Esophagus squamous epithelium (tissue), 4 donors: ENCODE results near the gene CEP170B.

Source experiments
- CTCF ChIP-seq, 6 experiments: fragments of 450-650 bp in 4 of 6; fragments of 200-600 bp in 2 of 6; sonication (generic) in 2 of 6; IDR thresholded peaks; one replicate each; pipeline ENCODE4 v1.5.1; 2016 to 2019; ENCODE audit warnings: antibody characterized with exemption in 6 of 6, mild to moderate bottlenecking in 4 of 6, moderate library complexity in 4 of 6
- POLR2A ChIP-seq, 4 donors: fragments of 450-650 bp; IDR thresholded peaks; one replicate each; pipeline ENCODE4 v1.6.1; 2017; ENCODE audit warnings: antibody characterized with exemption in 4 of 4, mild to moderate bottlenecking in 4 of 4, moderate library complexity in 3 of 4

- no peak for TF ChIP-seq CTCF (IDR thresholded peaks at IDR 0.05)
- no peak for TF ChIP-seq POLR2A (IDR thresholded peaks at IDR 0.05)
Observed at GRCh38 chr14:104913435-104913834, 48.4 kb downstream of the CEP170B start.
